ENCODE measurements around the gene SPRR3. TPM values are rescaled to one million over a fixed set of nuclear protein-coding genes. Genes with fewer than 3 reads are reported as not detected.

SPRR3 gene
- total RNA-seq, 3 donors from 2014 or later (not counting 1 experiment from before 2014, with no cell fraction given), result not detected

DNA sequence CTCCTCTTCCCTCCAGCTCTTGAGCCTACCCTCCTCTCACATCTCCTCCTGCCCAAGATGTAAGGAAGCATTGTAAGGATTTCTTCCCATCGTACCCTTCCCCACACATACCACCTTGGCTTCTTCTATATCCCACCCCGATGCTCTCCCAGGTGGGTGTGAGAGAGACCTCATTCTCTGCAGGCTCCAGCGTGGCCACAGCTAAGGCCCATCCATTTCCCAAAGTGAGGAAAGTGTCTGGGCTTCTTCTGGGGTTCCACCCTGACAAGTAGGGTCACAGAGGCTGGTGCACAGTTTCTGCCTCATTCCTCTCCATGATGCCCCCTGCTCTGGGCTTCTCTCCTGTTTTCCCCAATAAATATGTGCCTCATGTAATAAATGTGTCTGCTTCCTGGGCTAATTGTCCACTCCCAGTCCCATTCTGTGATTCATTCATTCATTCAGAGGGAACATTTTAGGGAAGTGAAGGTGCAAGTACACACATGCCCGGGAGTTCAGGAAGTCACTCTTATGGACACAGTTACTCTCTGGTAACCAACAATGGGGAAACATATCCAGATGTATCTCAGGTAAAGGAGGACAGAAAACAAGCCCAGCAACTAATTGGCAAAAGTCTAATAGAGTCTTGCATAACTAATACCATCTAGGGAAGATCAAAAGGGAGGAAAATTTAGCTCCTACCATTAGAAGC, 29.2 kb upstream of the SPRR3 start:
- no peak overlapping the region for H3K27ac Mint-ChIP-seq
- no peaks in the 10 kb centered on the region for H3K9me3 Mint-ChIP-seq
- Histone ChIP-seq H3K27me3 (ENCODE audit: control insufficient read depth, insufficient read depth, low read length) (peaks cover 2% of the 10 kb centered on the region), H3K27ac (ENCODE audit: low read length) (no peak overlapping the region), H3K4me3 (ENCODE audit: low read length) (no peak overlapping the region), H3K9me3 (ENCODE audit: control insufficient read depth, insufficient read depth, low read length) (no peaks in the 10 kb centered on the region), H3K36me3 (ENCODE audit: control insufficient read depth, insufficient read depth, low read length) (no peaks in the 10 kb centered on the region), H3K4me1 (ENCODE audit: control insufficient read depth, insufficient read depth, low read length) (no peaks in the 10 kb centered on the region)
- no peak for DNase-seq
- H3K27me3 Mint-ChIP-seq (ENCODE audit: low read depth in 2 of 2), result peaks cover 10 to 24% of the 10 kb centered on the region in 2 donors
- intact Hi-C loops (cut with micrococcal nuclease), result no loop called here
- TF ChIP-seq CTCF (IDR thresholded peaks at IDR 0.05), result no peak
- H3K4me3 Mint-ChIP-seq, result no peak overlapping the region
- WGBS (ENCODE audit: insufficient coverage), result 77% methylated on average over 4 of the region's 4 CpGs
- H3K4me1 Mint-ChIP-seq, result no peaks in the 10 kb centered on the region
- ATAC-seq, result no peak
- no peaks in the 10 kb centered on the region for H3K36me3 Mint-ChIP-seq

DNA sequence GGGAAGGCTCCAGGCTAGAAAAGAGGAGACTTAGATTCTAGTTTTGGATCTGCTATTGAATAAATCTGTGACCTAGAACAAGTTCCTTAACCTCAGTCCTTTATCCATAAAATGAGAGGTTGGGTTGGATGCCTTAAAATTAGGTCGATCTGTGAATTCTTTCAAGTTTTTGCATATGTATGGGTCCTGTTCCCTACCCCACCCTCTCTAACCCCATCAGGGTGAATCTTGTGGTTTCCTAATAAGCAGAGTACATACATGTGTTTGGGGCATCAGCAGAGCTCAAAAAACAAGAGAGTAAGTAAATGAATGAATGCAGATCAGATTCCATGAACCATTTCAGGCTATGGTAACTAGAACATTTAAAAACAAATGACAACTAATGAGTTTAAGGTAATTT, 24.9 kb upstream of the SPRR3 start:
- ATAC-seq, result no peak
- no peaks in the 10 kb centered on the region for H3K36me3 ChIP-seq (ENCODE audit: control insufficient read depth, insufficient read depth, low read length)
- Mint-ChIP-seq H3K9me3 (no peaks in the 10 kb centered on the region), H3K36me3 (no peaks in the 10 kb centered on the region), H3K4me3 (no peak overlapping the region), H3K27ac (no peak overlapping the region), H3K27me3 (ENCODE audit: low read depth in 2 of 2) (peaks cover 10 to 44% of the 10 kb centered on the region in 2 donors), H3K4me1 (no peaks in the 10 kb centered on the region)
- peaks cover 2% of the 10 kb centered on the region for H3K27me3 ChIP-seq (ENCODE audit: control insufficient read depth, insufficient read depth, low read length)
- intact Hi-C loops (cut with micrococcal nuclease), result no loop called here
- TF ChIP-seq CTCF (IDR thresholded peaks at IDR 0.05), result no peak
- no peak for DNase-seq
- no CpG with 5 or more reads among the region's 1 CpG for WGBS (ENCODE audit: insufficient coverage)
- H3K9me3 ChIP-seq (ENCODE audit: control insufficient read depth, insufficient read depth, low read length), result no peaks in the 10 kb centered on the region
- H3K4me3 ChIP-seq (ENCODE audit: low read length), result no peak overlapping the region
- H3K4me1 ChIP-seq (ENCODE audit: control insufficient read depth, insufficient read depth, low read length), result no peaks in the 10 kb centered on the region
- H3K27ac ChIP-seq (ENCODE audit: low read length), result no peak overlapping the region

DNA sequence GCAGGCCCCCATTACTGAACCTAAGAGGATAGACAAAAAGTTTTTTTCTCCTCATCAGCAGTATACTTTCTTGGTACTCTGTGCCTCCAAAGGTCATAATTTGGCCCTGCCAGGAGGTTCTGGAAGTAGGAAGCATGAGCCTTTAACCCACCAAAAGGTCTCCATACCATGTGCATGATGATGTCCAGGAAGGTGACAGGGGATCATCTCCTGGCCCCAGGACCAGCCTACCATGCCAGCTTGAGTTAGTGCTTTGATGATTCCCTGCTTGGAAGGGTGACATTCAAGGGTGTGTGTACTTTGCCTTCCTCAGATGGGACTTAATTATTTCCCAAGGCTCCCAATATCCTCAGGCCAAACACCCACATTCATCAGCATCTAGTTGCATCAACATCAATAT, 23.9 kb upstream of the SPRR3 start:
- H3K4me1 ChIP-seq (ENCODE audit: control insufficient read depth, insufficient read depth, low read length), result no peaks in the 10 kb centered on the region
- H3K27me3 ChIP-seq (ENCODE audit: control insufficient read depth, insufficient read depth, low read length), result no peaks in the 10 kb centered on the region
- H3K4me1 Mint-ChIP-seq, result no peaks in the 10 kb centered on the region
- no peak overlapping the region for H3K27ac Mint-ChIP-seq
- intact Hi-C loops (cut with micrococcal nuclease), result no loop called here
- no peak for TF ChIP-seq CTCF (IDR thresholded peaks at IDR 0.05)
- H3K4me3 ChIP-seq (ENCODE audit: low read length), result no peak overlapping the region
- no peaks in the 10 kb centered on the region for H3K36me3 Mint-ChIP-seq
- H3K4me3 Mint-ChIP-seq, result no peak overlapping the region
- no peaks in the 10 kb centered on the region for H3K9me3 ChIP-seq (ENCODE audit: control insufficient read depth, insufficient read depth, low read length)
- no peak for DNase-seq
- ATAC-seq, result no peak
- H3K27me3 Mint-ChIP-seq (ENCODE audit: low read depth in 2 of 2), result peaks cover 8 to 47% of the 10 kb centered on the region in 2 donors
- no peaks in the 10 kb centered on the region for H3K9me3 Mint-ChIP-seq
- no peak overlapping the region for H3K27ac ChIP-seq (ENCODE audit: low read length)
- no peaks in the 10 kb centered on the region for H3K36me3 ChIP-seq (ENCODE audit: control insufficient read depth, insufficient read depth, low read length)

- Mint-ChIP-seq H3K9me3 (no peaks in the 10 kb centered on the region), H3K36me3 (no peaks in the 10 kb centered on the region), H3K4me1 (no peaks in the 10 kb centered on the region), H3K4me3 (no peak overlapping the region), H3K27ac (no peak overlapping the region), H3K27me3 (ENCODE audit: low read depth in 2 of 2) (peaks cover 15 to 34% of the 10 kb centered on the region in 2 donors)
- TF ChIP-seq CTCF (IDR thresholded peaks at IDR 0.05), result no peak
- H3K27me3 ChIP-seq (ENCODE audit: control insufficient read depth, insufficient read depth, low read length), result no peaks in the 10 kb centered on the region
- ATAC-seq, result no peak
- no peak overlapping the region for H3K27ac ChIP-seq (ENCODE audit: low read length)
- no peaks in the 10 kb centered on the region for H3K36me3 ChIP-seq (ENCODE audit: control insufficient read depth, insufficient read depth, low read length)
- no peak overlapping the region for H3K4me3 ChIP-seq (ENCODE audit: low read length)
- no peaks in the 10 kb centered on the region for H3K4me1 ChIP-seq (ENCODE audit: control insufficient read depth, insufficient read depth, low read length)
- intact Hi-C loops (cut with micrococcal nuclease), result no loop called here
- no peak for DNase-seq
- H3K9me3 ChIP-seq (ENCODE audit: control insufficient read depth, insufficient read depth, low read length), result no peaks in the 10 kb centered on the region
- 94% methylated on average over 1 of the region's 1 CpG for WGBS (ENCODE audit: insufficient coverage)
These were observed 20.9 kb upstream of the SPRR3 start for GRCh38 chr1:152980676-152981075.

Data from natural killer cell (primary cell).